HUES6 (cell line): ENCODE results near the gene ZNF775.

Source experiments
- H3K27ac ChIP-seq: 2 replicates; pipeline ENCODE4 v1.7.0; 2013; ENCODE audit warnings: low read depth, mild to moderate bottlenecking, low read length, inconsistent platforms
- H3K27me3 ChIP-seq: 2 replicates; pipeline ENCODE4 v1.6.1; 2013; ENCODE audit warnings: low read length; ENCODE audit not compliant: control insufficient read depth, insufficient read depth
- H3K36me3 ChIP-seq: 2 replicates; pipeline ENCODE4 v1.6.1; 2013; ENCODE audit warnings: low read length; ENCODE audit not compliant: control insufficient read depth, insufficient read depth
- H3K4me1 ChIP-seq: 2 replicates; pipeline ENCODE4 v1.6.1; 2013; ENCODE audit warnings: low read length; ENCODE audit not compliant: control insufficient read depth, insufficient read depth
- H3K4me3 ChIP-seq: 2 replicates; pipeline ENCODE4 v1.5.1; 2013; ENCODE audit warnings: low read depth, low read length
- H3K9ac ChIP-seq: one replicate; pipeline ENCODE4 v1.6.1; 2013; ENCODE audit warnings: mild to moderate bottlenecking, low read length
- H3K9me3 ChIP-seq: 2 replicates; pipeline ENCODE4 v1.6.1; 2013; ENCODE audit warnings: low read depth, low read length; ENCODE audit not compliant: control insufficient read depth, insufficient read depth

ZNF775 gene

GRCh38 chr7:150417863-150418262 is 38.7 kb downstream of the ZNF775 start:
- Histone ChIP-seq H3K27ac (no peak overlapping the region), H3K9ac (no peak overlapping the region), H3K4me1 (peaks cover 3% of the 10 kb centered on the region; the same call in 1 of the 2 replicates), H3K4me3 (no peak overlapping the region), H3K9me3 (no peaks in the 10 kb centered on the region), H3K36me3 (0 out of 2 replicates have a peak, but pooled peaks cover 2% of the 10 kb centered on the region), H3K27me3 (peaks cover 6% of the 10 kb centered on the region; the same call in 1 of the 2 replicates)

- Histone ChIP-seq H3K4me3 (no peak overlapping the region), H3K4me1 (peaks cover 3% of the 10 kb centered on the region; the same call in 1 of the 2 replicates), H3K27me3 (peaks cover 6% of the 10 kb centered on the region; the same call in 1 of the 2 replicates), H3K36me3 (no peaks in the 10 kb centered on the region), H3K9ac (no peak overlapping the region), H3K27ac (no peak overlapping the region), H3K9me3 (no peaks in the 10 kb centered on the region)
Observed at GRCh38 chr7:150420242-150420641, 41.1 kb downstream of the ZNF775 start.

GRCh38 chr7:150420987-150421674 is 42.0 kb downstream of the ZNF775 start:
- Histone ChIP-seq H3K27ac (no peak overlapping the region), H3K4me3 (no peak overlapping the region), H3K36me3 (no peaks in the 10 kb centered on the region), H3K9me3 (no peaks in the 10 kb centered on the region), H3K27me3 (peaks cover 6% of the 10 kb centered on the region; the same call in 1 of the 2 replicates), H3K9ac (no peak overlapping the region), H3K4me1 (peaks cover 3% of the 10 kb centered on the region; the same call in 1 of the 2 replicates)

- Histone ChIP-seq H3K36me3 (no peaks in the 10 kb centered on the region), H3K4me1 (peaks cover 3% of the 10 kb centered on the region; the same call in 1 of the 2 replicates), H3K9me3 (no peaks in the 10 kb centered on the region), H3K27me3 (peaks cover 6% of the 10 kb centered on the region; the same call in 1 of the 2 replicates), H3K4me3 (no peak overlapping the region), H3K9ac (no peak overlapping the region), H3K27ac (no peak overlapping the region)
Observed at GRCh38 chr7:150421831-150422230, 42.7 kb downstream of the ZNF775 start.

GRCh38 chr7:150425670-150426069 is 46.5 kb downstream of the ZNF775 start:
- H3K27ac ChIP-seq = no peak overlapping the region
- H3K4me3 ChIP-seq = no peak overlapping the region
- no peaks in the 10 kb centered on the region for H3K36me3 ChIP-seq
- H3K9me3 ChIP-seq = no peaks in the 10 kb centered on the region
- peaks cover 29% of the 10 kb centered on the region for H3K4me1 ChIP-seq
- peaks cover 9% of the 10 kb centered on the region; the same call in 1 of the 2 replicates for H3K27me3 ChIP-seq
- no peak overlapping the region for H3K9ac ChIP-seq

GRCh38 chr7:150428671-150429451 is 49.7 kb downstream of the ZNF775 start:
- no peak overlapping the region for H3K9ac ChIP-seq
- no peak overlapping the region for H3K27ac ChIP-seq
- no peaks in the 10 kb centered on the region for H3K9me3 ChIP-seq
- H3K36me3 ChIP-seq = no peaks in the 10 kb centered on the region
- peaks cover 26% of the 10 kb centered on the region for H3K4me1 ChIP-seq
- H3K4me3 ChIP-seq = no peak overlapping the region
- 0 out of 2 replicates have a peak, but pooled peaks cover 11% of the 10 kb centered on the region for H3K27me3 ChIP-seq

- Histone ChIP-seq H3K9me3 (no peaks in the 10 kb centered on the region), H3K27me3 (0 out of 2 replicates have a peak, but pooled peaks cover 11% of the 10 kb centered on the region), H3K36me3 (no peaks in the 10 kb centered on the region), H3K4me1 (peaks cover 26% of the 10 kb centered on the region), H3K4me3 (no peak overlapping the region), H3K27ac (no peak overlapping the region), H3K9ac (no peak overlapping the region)
Observed at GRCh38 chr7:150429699-150430098, 50.6 kb downstream of the ZNF775 start.

- 0 out of 2 replicates have a peak, but pooled peaks cover 11% of the 10 kb centered on the region for H3K27me3 ChIP-seq
- H3K27ac ChIP-seq = no peak overlapping the region
- H3K9me3 ChIP-seq = no peaks in the 10 kb centered on the region
- no peak overlapping the region for H3K9ac ChIP-seq
- no peaks in the 10 kb centered on the region for H3K36me3 ChIP-seq
- no peak overlapping the region for H3K4me3 ChIP-seq
- H3K4me1 ChIP-seq = peaks cover 26% of the 10 kb centered on the region
Observed at GRCh38 chr7:150430465-150431085, 51.4 kb downstream of the ZNF775 start.

- no peaks in the 10 kb centered on the region for H3K9me3 ChIP-seq
- H3K4me1 ChIP-seq = peaks cover 26% of the 10 kb centered on the region
- H3K4me3 ChIP-seq = no peak overlapping the region
- 0 out of 2 replicates have a peak, but pooled peaks cover 11% of the 10 kb centered on the region for H3K27me3 ChIP-seq
- no peak overlapping the region for H3K9ac ChIP-seq
- no peaks in the 10 kb centered on the region for H3K36me3 ChIP-seq
- H3K27ac ChIP-seq = no peak overlapping the region
Observed at GRCh38 chr7:150431839-150432658, 52.9 kb downstream of the ZNF775 start.
